ENCODE measurements around the gene CAMTA1.

GRCh38 chr1:7440154-7440553, 654.9 kb downstream of the CAMTA1 start:
- TF ChIP-seq CTCF (IDR thresholded peaks at IDR 0.05; ENCODE audit: insufficient read depth, low read depth, low read length) (no peak), EZH2 (IDR thresholded peaks at IDR 0.05; ENCODE audit: insufficient read depth, low read length) (no peak)

All from astrocyte (in vitro differentiated cells and primary cell).